Erythroblast (primary cell): ENCODE results near the gene HOXD3.

ENCODE experiments used
- GATA1 ChIP-seq: IDR thresholded peaks from 2 replicates; pipeline ENCODE4 v1.6.1; 2011; ENCODE audit warnings: low read depth, mild to moderate bottlenecking, control low read depth, low read length, moderate library complexity
- POLR2A ChIP-seq: IDR thresholded peaks from 2 replicates; pipeline ENCODE4 v1.6.1; 2011; ENCODE audit warnings: mild to moderate bottlenecking, low read length

DNA sequence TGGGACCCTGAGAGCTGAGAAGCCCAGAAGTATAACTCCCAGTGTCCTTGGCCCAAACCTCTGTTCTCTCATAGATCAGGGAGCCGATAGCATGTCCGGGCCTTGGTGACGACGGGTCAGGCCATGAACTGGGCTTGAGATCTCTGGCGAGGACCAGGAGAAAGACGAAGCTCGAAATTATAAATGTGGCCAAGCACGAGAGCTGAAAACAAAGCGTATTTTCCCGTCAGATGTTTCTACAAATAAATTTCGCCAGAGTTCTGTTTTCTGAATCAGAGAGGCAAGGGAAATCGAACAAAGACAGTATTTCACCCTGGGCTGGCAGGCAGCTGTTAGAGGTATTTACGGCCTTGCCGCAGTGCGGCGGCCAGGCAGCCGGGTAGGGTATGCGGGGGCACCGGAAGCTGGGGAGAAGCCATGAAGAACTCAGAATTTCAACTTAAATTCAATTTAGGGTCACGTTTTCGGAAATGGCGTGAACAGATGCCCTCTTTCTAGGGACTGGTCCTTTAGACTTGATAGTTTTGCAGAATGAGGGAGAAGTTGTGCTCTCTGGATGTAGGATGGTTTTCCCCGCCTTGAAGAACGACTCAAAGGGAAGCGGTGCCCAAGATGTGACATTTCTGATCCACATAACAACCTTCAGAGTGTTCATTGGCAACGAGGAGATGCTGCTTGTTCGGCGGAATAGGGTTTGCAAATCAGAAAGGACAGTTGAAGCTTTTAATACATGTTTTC lies 18.0 kb upstream of the HOXD3 start:
- TF ChIP-seq POLR2A (no peak), GATA1 (no peak)
